CD1c-positive myeloid dendritic cell (primary cell): ENCODE results near the gene PRMT7.

Experiments used
- DNase-seq: peaks from one replicate; pipeline ENCODE4 v3.0.0-alpha.2; 2016; ENCODE audit errors: extremely low spot score

PRMT7 gene

GRCh38 chr16:68310774-68311511 lies at the start of gene PRMT7, which contains the start of gene SLC7A6OS:
TSS of gene PRMT7 (plus strand) at chr16:68311019. CDS start at chr16:68315980, 4,961 bp downstream.
TSS of gene SLC7A6OS (minus strand) at chr16:68310946. CDS start at chr16:68310926, 20 bp downstream.
- peak; percentile 97 for DNase-seq

GRCh38 chr16:68263559-68264127 lies 47.2 kb upstream of the PRMT7 start:
- DNase-seq: no peak

DNA sequence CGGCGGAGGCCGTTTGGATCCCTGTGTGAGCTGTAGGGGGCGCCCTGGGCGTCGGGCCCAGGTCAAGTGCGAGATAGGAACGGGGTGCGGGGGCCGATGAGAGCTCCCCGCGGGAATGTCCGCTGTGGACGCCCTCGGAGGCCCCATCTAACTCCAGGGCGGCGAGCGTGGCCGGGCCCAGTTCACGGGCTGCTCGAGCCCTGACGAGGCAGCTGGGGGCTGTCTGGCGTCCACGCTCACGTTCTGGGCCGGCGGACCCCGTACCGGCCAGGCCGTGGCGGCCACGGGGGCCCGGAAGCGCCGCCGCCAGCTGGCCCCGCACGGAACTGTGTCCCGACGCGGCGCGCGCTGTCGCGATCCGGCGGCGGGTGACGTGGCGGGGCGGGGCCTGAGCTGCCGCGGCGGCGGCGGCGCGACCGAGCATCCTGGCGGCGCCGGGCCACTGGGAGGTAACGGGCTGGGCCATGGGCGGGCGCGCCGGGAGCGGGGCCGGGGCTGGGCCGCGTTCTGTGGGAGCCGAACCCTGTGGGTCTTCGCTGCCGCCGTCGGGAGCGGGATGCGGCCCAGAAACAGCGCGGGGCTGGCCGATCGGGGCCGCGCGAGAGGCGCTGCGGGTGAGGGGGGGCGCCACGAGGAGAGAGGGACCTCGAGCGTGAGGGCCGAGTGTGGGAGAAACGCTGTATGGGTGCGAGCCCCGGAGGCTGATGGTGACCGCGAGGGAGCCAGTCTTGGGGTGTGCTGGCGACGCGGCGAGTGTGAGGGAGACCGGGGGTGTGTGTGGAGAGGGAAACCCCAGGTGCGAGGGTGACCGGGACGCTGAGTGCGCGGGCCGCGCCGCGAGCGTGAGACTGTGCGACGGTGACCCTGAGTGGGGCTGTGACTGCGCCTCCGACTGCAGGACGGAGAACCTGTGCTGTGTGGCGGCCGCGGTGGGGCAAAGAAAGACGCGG lies 46.4 kb upstream of the PRMT7 start, which contains the start of gene SLC7A6:
Gene SLC7A6, plus strand, starts transcription at position 399 of the 950 bp plus-strand sequence. CDS start 10,201 bp downstream, outside the sequence.
- DNase-seq: peak; percentile 87

GRCh38 chr16:68265078-68265920 lies 45.5 kb upstream of the PRMT7 start:
- peak; percentile 77 for DNase-seq

DNA sequence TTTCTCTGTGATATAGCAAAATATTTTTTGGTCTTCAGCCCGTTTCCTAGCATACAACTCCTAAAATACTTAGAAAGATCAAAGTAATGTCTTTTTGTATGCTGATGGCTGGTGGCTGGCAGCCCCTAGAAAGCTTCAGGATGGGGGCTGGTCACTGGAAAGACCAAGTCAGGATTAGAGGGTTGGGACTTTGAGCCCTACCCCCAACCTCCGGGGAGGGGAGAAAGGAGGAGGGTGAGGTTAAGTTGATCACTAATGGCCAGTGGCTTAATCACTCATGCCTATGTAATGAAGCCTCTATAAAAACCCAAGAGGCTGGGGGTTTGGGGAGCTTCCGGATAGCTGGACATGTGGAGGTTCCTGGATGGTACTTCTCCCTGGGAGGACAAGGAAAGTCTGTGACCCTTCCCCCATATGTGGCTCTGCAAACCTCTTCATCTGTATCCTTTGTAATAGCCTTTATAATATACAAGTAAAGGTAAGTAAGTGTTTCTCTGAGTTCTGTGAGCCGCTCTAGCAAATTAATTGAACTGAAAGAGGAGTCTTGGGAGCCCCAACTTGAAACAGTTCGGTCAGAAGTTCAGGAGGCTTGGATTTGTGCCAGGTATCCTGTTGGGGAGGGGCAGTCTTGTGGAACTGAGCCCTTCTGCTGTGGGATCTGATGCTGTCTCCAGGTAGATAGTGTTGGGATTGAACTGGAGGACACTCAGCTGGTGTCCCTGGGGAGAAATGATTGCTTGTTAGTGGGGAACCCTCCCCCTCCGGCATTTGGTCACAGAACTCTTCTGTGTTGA lies 43.0 kb upstream of the PRMT7 start:
- DNase-seq: no peak

- no peak for DNase-seq
Observed at GRCh38 chr16:68269793-68270192, 41.0 kb upstream of the PRMT7 start.

GRCh38 chr16:68270353-68270752 lies 40.5 kb upstream of the PRMT7 start:
- DNase-seq: no peak

- peak; percentile 23 for DNase-seq
Observed at GRCh38 chr16:68272507-68273209, 38.2 kb upstream of the PRMT7 start.

DNA sequence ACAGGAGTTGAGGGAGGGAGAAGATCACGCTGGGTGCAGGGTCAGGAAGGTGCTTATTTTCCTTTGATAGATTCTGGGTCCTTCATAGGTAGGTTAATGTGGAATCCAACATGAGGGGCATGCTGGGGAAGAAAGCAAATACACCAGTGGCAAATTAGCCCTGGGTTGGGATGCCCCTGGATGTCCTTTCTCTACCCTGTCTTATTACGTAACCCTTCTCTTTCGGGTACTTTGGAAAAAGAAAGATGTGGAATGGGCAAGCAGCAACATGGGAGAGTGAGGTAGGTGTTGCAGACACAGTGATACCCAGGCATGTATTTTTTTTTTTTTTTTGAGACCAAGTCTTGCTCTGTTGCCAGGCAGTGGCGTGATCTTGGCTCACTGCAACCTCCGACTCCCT lies 37.4 kb upstream of the PRMT7 start:
- no peak for DNase-seq

- DNase-seq: no peak
Observed at GRCh38 chr16:68273896-68274295, 36.9 kb upstream of the PRMT7 start.

DNA sequence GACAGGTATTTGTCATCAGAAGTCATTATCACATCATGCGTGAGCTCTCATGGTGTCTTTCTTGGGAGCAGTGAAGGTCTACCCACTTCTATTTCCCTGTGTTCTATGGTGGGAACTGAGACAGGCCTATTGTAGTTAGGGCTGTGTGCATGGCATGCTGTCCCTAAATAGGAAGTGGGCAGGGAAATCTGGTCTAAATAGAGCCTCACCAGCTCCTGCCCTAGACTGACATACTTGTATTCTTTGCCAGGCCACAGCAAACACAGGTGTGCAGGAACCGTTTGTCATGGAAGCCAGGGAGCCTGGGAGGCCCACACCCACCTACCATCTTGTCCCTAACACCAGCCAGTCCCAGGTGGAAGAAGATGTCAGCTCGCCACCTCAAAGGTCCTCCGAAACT lies 36.4 kb upstream of the PRMT7 start:
- no peak for DNase-seq

GRCh38 chr16:68275611-68276191 lies 35.1 kb upstream of the PRMT7 start:
- no peak for DNase-seq

DNA sequence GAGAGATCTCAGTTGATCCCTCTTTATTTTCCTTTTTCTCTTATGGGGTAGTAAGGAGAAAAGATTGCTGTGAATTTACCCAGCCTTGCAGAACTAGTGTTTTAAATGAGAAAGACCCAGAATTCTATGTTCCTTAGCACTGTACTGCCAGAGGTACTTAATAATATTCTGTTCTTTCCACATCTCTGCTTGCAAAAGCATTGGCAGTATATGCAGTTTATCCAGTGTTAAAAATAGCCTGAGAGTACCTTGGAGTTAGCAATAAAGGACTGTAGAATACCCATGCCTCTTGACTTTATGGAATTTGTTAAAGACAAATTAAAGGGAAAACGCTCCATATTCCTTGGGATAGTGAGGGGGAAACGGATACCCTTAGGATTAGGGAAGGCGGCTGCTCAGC lies 34.6 kb upstream of the PRMT7 start:
- no peak for DNase-seq

DNA sequence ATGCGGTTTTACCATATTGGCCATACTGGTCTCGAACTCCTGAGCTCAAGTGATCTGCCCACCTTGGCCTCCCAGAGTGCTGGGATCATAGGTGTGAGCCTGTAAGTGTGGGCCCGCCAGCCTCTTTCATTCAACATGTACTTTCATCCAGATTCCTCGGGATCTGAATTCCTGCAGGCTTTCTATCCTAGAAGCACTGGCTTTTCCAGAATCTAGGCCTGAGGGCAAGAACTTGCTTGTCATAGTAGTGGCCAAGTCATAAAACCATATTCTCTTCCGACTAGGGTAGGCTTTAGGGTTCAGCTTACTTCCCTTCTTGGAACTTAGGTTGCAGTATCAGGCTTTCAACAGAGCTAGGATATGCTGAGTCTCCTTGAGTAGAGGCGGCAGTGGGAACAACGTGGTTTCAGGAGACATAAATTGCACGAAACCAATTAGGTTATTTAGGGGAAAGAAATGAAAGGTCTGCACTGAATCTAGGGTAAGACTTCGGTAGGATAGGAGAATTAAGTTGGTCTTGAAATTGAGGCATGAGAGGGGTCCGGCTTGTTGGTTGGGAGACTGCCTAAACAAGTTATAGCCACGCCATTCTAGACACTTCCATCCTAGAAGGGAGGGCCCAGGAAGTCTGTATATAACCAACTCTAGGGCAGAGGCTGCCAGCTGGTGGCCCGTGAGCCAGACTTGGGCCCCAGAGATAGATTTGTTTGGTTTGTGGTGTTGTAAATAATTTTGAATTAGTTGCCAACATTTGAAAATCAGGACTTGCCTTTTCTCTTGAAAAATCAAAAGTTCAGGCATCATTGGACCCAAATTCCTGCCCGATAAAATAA lies 30.9 kb upstream of the PRMT7 start:
- peak; percentile 30 for DNase-seq

DNA sequence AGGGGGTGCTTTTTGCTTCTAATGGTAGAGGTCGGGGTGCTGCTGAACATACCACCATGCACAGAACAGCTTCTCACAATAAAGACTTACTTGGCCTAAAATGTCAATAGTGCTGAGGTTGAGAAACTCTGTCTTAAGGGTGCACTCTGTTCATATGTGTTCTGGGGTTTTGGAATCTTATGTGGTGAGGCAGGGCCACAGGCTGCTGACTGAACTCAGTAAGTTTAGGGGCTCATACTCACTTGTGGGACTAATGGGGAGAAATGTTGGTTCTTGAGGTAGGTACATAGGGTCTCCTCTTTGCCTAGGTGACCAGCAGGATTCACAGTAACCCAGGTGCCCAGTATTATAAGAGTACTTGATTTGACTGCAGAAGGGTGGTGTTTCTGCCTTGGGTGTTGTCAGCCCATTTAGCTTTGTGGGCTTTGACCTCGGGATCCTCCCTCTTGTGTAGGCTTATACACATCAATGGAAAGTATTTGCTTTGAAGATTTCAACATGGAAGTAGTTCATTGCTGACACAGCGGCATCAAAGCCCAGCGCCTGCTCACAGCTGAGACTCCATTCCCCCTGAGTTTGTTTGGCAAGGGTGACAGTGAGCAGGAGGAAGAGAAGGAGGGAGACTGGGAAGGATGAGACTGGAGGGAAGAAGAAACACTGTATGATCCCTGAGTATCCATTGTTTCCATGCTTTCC lies 29.3 kb upstream of the PRMT7 start:
- DNase-seq: no peak

DNA sequence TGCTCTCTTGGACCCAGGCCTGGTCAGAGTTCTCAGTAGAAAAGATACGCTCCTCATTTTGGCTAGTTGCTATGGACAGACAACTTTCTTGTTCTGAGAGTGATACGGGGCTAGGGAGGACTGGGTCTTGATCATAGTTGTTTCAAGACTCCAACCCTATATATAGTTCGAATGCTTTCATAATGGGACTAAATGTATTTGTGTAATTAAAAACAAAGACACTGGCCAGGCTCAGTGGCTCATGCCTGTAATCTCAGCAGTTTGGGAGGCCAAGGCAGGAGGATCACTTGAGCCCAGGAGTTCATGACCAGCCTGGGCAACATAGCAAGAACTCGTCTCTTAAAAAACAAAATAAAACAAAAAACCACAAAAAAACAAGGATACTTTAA lies 28.8 kb upstream of the PRMT7 start:
- DNase-seq: no peak

GRCh38 chr16:68283346-68283745 lies 27.5 kb upstream of the PRMT7 start:
- peak; percentile 32 for DNase-seq
